ENCODE data around the gene DDX18. TPM values are rescaled to one million over a fixed set of nuclear protein-coding genes. Genes with fewer than 3 reads are reported as not detected.

Gene DDX18
- total RNA-seq, 2 donors from 2014 or later, result 63.6 to 70.4 TPM

GRCh38 chr2:117774716-117775115, 39.8 kb upstream of the DDX18 start:
- Histone ChIP-seq H3K36me3 (ENCODE audit: control insufficient read depth, insufficient read depth, low read length) (no peaks in the 10 kb centered on the region), H3K27ac (ENCODE audit: low read depth, low read length) (no peak overlapping the region), H3K4me3 (ENCODE audit: low read length) (no peak overlapping the region), H3K27me3 (ENCODE audit: control insufficient read depth, insufficient read depth, low read length, poor library complexity, severe bottlenecking) (no peaks in the 10 kb centered on the region), H3K9ac (ENCODE audit: extremely low read depth, low read length, poor library complexity, severe bottlenecking) (no peak overlapping the region), H3K9me3 (ENCODE audit: control insufficient read depth, low read length) (no peaks in the 10 kb centered on the region), H3K4me1 (ENCODE audit: control insufficient read depth, insufficient read depth, low read length) (peaks cover 6% of the 10 kb centered on the region)
- DNase-seq, result no peak
- peaks cover 7% of the 10 kb centered on the region for H3K9me3 Mint-ChIP-seq
- no peak overlapping the region for H3K27ac Mint-ChIP-seq
- H3K36me3 Mint-ChIP-seq (ENCODE audit: low read depth), result peaks cover 2% of the 10 kb centered on the region
- H3K4me3 Mint-ChIP-seq, result no peak overlapping the region
- 100% methylated on average over 1 of the region's 1 CpG; no CpG with 5 or more reads in 1 of the 2 experiments for WGBS, 2 experiments (ENCODE audit: insufficient coverage in 1 of 2, insufficient read length in 1 of 2)
- no peaks in the 10 kb centered on the region for H3K27me3 Mint-ChIP-seq (ENCODE audit: insufficient read depth)
- TF ChIP-seq, protein P1, sequence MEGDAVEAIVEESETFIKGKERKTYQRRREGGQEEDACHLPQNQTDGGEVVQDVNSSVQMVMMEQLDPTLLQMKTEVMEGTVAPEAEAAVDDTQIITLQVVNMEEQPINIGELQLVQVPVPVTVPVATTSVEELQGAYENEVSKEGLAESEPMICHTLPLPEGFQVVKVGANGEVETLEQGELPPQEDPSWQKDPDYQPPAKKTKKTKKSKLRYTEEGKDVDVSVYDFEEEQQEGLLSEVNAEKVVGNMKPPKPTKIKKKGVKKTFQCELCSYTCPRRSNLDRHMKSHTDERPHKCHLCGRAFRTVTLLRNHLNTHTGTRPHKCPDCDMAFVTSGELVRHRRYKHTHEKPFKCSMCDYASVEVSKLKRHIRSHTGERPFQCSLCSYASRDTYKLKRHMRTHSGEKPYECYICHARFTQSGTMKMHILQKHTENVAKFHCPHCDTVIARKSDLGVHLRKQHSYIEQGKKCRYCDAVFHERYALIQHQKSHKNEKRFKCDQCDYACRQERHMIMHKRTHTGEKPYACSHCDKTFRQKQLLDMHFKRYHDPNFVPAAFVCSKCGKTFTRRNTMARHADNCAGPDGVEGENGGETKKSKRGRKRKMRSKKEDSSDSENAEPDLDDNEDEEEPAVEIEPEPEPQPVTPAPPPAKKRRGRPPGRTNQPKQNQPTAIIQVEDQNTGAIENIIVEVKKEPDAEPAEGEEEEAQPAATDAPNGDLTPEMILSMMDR (conservative IDR thresholded peaks at IDR 0.05), result no peak
- peaks cover 5% of the 10 kb centered on the region for H3K4me1 Mint-ChIP-seq

GRCh38 chr2:117775703-117776219, 38.7 kb upstream of the DDX18 start:
- no peak overlapping the region for H3K4me3 ChIP-seq (ENCODE audit: low read length)
- no peak overlapping the region for H3K9ac ChIP-seq (ENCODE audit: extremely low read depth, low read length, poor library complexity, severe bottlenecking)
- peaks cover 6% of the 10 kb centered on the region for H3K4me1 ChIP-seq (ENCODE audit: control insufficient read depth, insufficient read depth, low read length)
- Mint-ChIP-seq H3K27ac (no peak overlapping the region), H3K4me1 (peaks cover 5% of the 10 kb centered on the region), H3K4me3 (no peak overlapping the region), H3K36me3 (ENCODE audit: low read depth) (peaks cover 2% of the 10 kb centered on the region), H3K27me3 (ENCODE audit: insufficient read depth) (no peaks in the 10 kb centered on the region), H3K9me3 (peaks cover 7% of the 10 kb centered on the region)
- TF ChIP-seq, protein P1 (conservative IDR thresholded peaks at IDR 0.05), result no peak
- DNase-seq, result no peak
- no peak overlapping the region for H3K27ac ChIP-seq (ENCODE audit: low read depth, low read length)
- no peaks in the 10 kb centered on the region for H3K27me3 ChIP-seq (ENCODE audit: control insufficient read depth, insufficient read depth, low read length, poor library complexity, severe bottlenecking)
- H3K9me3 ChIP-seq (ENCODE audit: control insufficient read depth, low read length), result no peaks in the 10 kb centered on the region
- H3K36me3 ChIP-seq (ENCODE audit: control insufficient read depth, insufficient read depth, low read length), result no peaks in the 10 kb centered on the region

DNA sequence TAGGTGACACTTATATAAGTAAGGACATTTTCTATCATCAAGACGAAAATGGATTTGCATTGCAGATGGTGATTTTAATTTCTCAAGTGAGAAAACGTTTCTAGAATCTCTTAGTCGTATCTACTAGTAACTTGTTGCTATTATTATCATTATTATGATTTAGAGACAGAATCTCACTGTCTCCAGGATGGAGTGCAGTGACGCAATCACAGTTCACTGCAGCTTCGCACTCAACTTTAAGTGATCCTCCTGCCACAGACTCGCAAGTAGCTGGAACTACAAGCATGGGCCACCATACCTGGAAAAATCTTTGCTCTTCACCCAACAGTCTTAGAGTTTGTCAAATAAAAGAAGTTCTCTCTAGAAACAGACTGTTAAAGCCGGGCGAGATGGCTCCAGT, 37.6 kb upstream of the DDX18 start:
- TF ChIP-seq, protein P1 (conservative IDR thresholded peaks at IDR 0.05), result no peak
- peaks cover under 1% of the 10 kb centered on the region for H3K4me1 ChIP-seq (ENCODE audit: control insufficient read depth, insufficient read depth, low read length)
- Mint-ChIP-seq H3K36me3 (ENCODE audit: low read depth) (peaks cover 2% of the 10 kb centered on the region), H3K27ac (no peak overlapping the region), H3K4me3 (no peak overlapping the region), H3K27me3 (ENCODE audit: insufficient read depth) (no peaks in the 10 kb centered on the region), H3K4me1 (peaks cover 1% of the 10 kb centered on the region), H3K9me3 (peaks cover 7% of the 10 kb centered on the region)
- H3K9me3 ChIP-seq (ENCODE audit: control insufficient read depth, low read length), result no peaks in the 10 kb centered on the region
- H3K27me3 ChIP-seq (ENCODE audit: control insufficient read depth, insufficient read depth, low read length, poor library complexity, severe bottlenecking), result no peaks in the 10 kb centered on the region
- 94 to 100% methylated on average over 3 to 8 of the region's 8 CpGs for WGBS, 2 experiments (ENCODE audit: insufficient coverage in 1 of 2, insufficient read length in 1 of 2)
- H3K27ac ChIP-seq (ENCODE audit: low read depth, low read length), result no peak overlapping the region
- DNase-seq, result no peak
- no peak overlapping the region for H3K9ac ChIP-seq (ENCODE audit: extremely low read depth, low read length, poor library complexity, severe bottlenecking)
- H3K4me3 ChIP-seq (ENCODE audit: low read length), result no peak overlapping the region
- no peaks in the 10 kb centered on the region for H3K36me3 ChIP-seq (ENCODE audit: control insufficient read depth, insufficient read depth, low read length)
